ENCODE data around the gene FGD2. TPM values are rescaled to one million over a fixed set of nuclear protein-coding genes. Genes with fewer than 3 reads are reported as not detected.

Gene FGD2
- total RNA-seq, 1 donor from 2014 or later = not detected

GRCh38 chr6:37008484-37009465 lies 3.3 kb downstream of the FGD2 start:
- Mint-ChIP-seq H3K4me3 (ENCODE audit: low read depth) (no peak overlapping the region), H3K9me3 (ENCODE audit: low read depth) (no peaks in the 10 kb centered on the region), H3K4me1 (ENCODE audit: low read depth) (no peaks in the 10 kb centered on the region), H3K27me3 (peaks cover 4% of the 10 kb centered on the region), H3K27ac (no peak overlapping the region), H3K36me3 (ENCODE audit: insufficient read depth) (no peaks in the 10 kb centered on the region)
- TF ChIP-seq CTCF (IDR thresholded peaks at IDR 0.05; ENCODE audit: unreplicated experiment) = no peak
- DNase-seq (ENCODE audit: low spot score, unreplicated experiment) = no peak

DNA sequence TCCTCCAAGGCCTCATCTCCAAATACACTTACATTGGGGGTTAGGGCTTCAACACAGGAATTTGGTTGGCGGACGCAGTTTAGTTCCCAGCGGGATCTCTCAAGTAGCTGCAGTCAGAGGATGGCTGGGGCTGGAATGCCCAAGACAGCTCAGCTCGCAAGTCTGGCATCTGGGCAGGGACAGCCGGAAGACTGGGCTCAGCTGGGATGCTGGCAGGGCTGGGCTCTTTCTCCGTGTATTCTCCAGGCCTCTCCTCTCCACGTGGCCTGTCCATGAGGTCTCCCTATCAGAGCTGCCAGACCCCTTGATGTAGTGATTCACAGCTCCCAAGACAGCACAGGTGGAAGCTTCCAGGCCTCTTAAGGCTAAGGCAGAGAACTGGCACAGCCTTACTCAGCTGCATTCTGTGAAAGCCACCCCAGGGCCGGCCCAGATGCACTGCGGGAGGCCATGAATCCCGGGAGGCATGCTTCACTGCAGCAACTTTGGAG lies 5.0 kb downstream of the FGD2 start:
- Mint-ChIP-seq H3K4me1 (ENCODE audit: low read depth) (no peaks in the 10 kb centered on the region), H3K27ac (no peak overlapping the region), H3K4me3 (ENCODE audit: low read depth) (no peak overlapping the region), H3K27me3 (peaks cover 4% of the 10 kb centered on the region), H3K36me3 (ENCODE audit: insufficient read depth) (no peaks in the 10 kb centered on the region), H3K9me3 (ENCODE audit: low read depth) (no peaks in the 10 kb centered on the region)
- DNase-seq (ENCODE audit: low spot score, unreplicated experiment) = no peak
- TF ChIP-seq CTCF (IDR thresholded peaks at IDR 0.05; ENCODE audit: unreplicated experiment) = no peak

DNA sequence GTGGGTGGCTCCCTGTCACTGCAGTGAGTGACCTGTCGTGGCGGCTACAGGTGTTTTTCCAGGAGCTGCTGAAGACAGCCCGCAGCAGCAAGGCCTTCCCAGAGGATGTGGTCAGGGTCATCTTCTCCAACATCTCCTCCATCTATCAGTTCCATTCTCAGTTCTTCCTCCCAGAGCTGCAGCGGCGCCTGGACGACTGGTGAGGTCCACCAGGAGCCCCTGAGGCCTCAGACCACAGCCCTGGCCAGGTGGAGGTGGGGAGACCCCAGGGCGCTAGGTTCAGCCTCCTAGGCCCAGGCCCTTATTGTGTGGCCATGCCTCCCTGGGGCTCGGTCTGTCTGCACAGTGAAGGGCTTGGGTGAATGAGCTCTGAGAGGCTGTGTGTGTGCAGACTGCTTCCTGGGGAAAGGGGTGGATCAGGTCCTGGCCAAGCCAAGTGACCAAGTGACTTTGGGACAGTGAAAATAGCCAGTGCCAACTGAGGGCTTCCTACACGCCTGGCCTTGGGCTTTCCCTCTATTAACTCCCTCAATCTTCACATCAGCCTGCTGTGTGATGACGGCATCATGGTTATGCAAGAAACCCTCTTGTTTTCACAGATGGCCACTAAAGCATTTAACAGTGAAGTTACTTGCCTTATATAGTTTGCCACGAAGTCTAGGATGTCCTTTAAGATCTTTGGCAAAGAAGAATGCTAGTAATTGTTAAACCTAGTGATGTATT lies 6.4 kb downstream of the FGD2 start:
- Mint-ChIP-seq H3K4me3 (ENCODE audit: low read depth) (no peak overlapping the region), H3K27ac (no peak overlapping the region), H3K4me1 (ENCODE audit: low read depth) (no peaks in the 10 kb centered on the region), H3K27me3 (no peaks in the 10 kb centered on the region), H3K9me3 (ENCODE audit: low read depth) (no peaks in the 10 kb centered on the region), H3K36me3 (ENCODE audit: insufficient read depth) (no peaks in the 10 kb centered on the region)
- no peak for DNase-seq (ENCODE audit: low spot score, unreplicated experiment)
- no peak for TF ChIP-seq CTCF (IDR thresholded peaks at IDR 0.05; ENCODE audit: unreplicated experiment)

DNA sequence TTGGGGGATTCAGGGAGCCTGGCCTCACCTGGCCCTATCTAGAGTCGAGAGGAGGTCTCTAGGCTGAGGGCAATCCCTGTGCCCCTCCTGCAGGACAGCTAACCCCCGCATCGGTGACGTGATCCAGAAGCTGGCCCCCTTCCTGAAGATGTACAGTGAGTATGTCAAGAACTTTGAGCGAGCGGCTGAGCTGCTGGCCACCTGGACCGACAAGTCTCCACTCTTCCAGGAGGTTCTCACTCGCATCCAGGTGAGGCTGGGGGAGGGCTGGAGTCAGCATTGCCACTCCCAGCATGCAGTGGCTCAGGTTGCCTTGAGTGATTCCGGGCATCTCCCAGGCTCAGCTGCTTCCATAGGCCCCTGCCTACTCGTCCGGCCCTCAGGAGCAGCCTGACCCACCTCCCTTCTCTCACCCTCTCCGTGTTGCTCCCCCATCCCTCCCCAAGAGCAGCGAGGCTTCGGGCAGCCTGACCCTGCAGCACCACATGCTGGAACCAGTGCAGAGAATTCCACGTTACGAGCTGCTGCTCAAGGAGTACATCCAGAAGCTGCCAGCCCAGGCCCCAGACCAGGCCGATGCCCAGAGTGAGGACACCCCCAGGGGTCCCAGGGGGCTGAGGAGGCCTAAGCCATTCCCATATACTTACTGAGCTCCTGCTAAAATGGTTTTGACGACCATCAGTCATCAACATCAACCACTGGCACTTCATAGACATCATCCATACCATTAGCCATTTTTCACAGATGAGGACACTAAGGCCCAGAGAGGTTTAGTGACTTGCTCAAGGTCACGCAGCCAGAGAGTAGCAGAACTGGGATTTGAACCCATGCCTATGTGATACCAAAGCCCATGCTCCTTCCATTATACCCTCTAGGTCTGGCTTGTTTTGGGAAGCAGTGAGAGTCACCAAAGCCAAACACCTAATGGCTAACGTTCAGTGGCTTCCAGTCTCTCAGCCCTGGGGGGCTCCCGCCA lies 8.3 kb downstream of the FGD2 start:
- Mint-ChIP-seq H3K9me3 (ENCODE audit: low read depth) (no peaks in the 10 kb centered on the region), H3K36me3 (ENCODE audit: insufficient read depth) (no peaks in the 10 kb centered on the region), H3K4me3 (ENCODE audit: low read depth) (no peak overlapping the region), H3K27me3 (no peaks in the 10 kb centered on the region), H3K27ac (no peak overlapping the region), H3K4me1 (ENCODE audit: low read depth) (peaks cover 2% of the 10 kb centered on the region)
- no peak for TF ChIP-seq CTCF (IDR thresholded peaks at IDR 0.05; ENCODE audit: unreplicated experiment)
- DNase-seq (ENCODE audit: low spot score, unreplicated experiment) = no peak
